ENCODE data around the gene TLX1.

The TLX1 gene

DNA sequence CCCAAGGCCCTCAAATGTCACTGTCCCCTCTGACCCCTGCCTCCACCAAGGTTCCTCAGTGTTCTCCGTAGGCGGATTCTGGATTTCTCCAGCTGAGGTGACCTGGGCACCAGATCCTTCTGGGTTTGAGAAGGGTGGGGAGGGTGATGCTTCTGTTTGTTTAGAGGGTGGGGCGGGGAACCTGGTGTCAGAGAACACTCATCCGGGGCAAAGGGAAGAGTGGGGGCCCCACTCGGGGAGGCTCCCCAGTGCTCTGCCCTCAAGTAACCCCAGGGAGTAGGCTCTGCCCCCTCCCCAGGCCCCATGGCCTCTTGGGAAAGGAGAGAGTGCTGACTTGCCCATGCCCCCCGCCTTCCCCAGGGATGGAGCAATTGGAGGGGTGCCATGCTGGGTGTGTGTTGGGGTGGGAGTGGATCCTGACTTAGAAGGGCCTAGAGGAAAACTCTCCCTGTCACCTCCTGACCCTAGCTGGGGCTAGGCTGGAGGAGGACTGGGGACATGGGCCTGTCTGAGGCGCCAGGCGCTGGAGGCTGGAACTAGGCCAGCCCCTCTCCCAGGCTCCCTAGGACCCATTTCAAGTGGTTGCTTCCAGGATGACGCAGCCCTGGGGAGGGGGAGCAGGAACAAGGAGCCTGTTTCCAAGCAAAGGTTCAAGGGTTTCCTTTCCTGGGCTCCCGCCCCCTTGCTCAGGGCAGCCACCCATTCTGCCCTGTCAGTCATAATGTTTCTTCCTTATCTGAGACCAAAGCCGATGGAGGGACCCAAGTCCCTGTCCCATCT lies 41.4 kb upstream of the TLX1 start:
- H3K9ac ChIP-seq: no peak overlapping the region
- H3K27ac ChIP-seq: no peak overlapping the region
- H3K79me2 ChIP-seq: no peaks in the 10 kb centered on the region
- TF ChIP-seq CTCF (IDR thresholded peaks at IDR 0.05): no peak
- H3K4me3 ChIP-seq (ENCODE audit: low read depth, low read length): no peak overlapping the region
- no peaks in the 10 kb centered on the region for H3K9me3 ChIP-seq (ENCODE audit: control insufficient read depth, low read length)
- H3K4me1 ChIP-seq: no peaks in the 10 kb centered on the region
- H3K4me2 ChIP-seq (ENCODE audit: low read length): no peak overlapping the region
- H3K27me3 ChIP-seq (ENCODE audit: control insufficient read depth, insufficient read depth, low read length): no peaks in the 10 kb centered on the region
- H3K36me3 ChIP-seq (ENCODE audit: control insufficient read depth, insufficient read depth, low read length): no peaks in the 10 kb centered on the region
- H2AFZ ChIP-seq: no peak overlapping the region

DNA sequence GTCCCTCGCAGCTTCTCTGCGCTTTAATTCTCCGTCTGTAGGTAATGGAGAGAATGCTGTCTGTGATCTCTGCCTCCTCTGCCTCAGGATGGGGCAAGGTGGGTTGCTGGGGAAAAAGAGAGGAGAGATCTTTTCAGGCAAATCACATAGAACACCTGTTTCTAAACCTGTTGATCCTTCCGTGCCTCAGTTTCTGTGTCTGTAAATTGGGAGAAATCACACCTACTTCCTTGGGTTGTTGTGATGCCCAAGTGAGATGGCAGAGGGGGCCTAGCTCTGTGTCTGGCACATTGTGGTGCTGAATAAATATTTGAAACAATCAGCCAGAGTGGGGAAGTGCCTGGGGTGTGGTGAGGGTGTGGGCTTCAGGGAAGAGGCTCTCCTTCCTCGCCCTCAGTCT lies 40.5 kb upstream of the TLX1 start:
- H3K9ac ChIP-seq: no peak overlapping the region
- H2AFZ ChIP-seq: no peak overlapping the region
- H3K27ac ChIP-seq: no peak overlapping the region
- no peaks in the 10 kb centered on the region for H3K79me2 ChIP-seq
- no peak overlapping the region for H3K4me2 ChIP-seq (ENCODE audit: low read length)
- H3K4me1 ChIP-seq: no peaks in the 10 kb centered on the region
- TF ChIP-seq CTCF (IDR thresholded peaks at IDR 0.05): no peak
- no peaks in the 10 kb centered on the region for H3K9me3 ChIP-seq (ENCODE audit: control insufficient read depth, low read length)
- no peaks in the 10 kb centered on the region for H3K36me3 ChIP-seq (ENCODE audit: control insufficient read depth, insufficient read depth, low read length)
- H3K27me3 ChIP-seq (ENCODE audit: control insufficient read depth, insufficient read depth, low read length): no peaks in the 10 kb centered on the region
- H3K4me3 ChIP-seq (ENCODE audit: low read depth, low read length): no peak overlapping the region

GRCh38 chr10:101091546-101092290 lies 39.4 kb upstream of the TLX1 start:
- Histone ChIP-seq H3K4me2 (ENCODE audit: low read length) (no peak overlapping the region), H3K4me3 (ENCODE audit: low read depth, low read length) (no peak overlapping the region), H3K79me2 (no peaks in the 10 kb centered on the region), H3K27me3 (ENCODE audit: control insufficient read depth, insufficient read depth, low read length) (no peaks in the 10 kb centered on the region), H3K4me1 (no peaks in the 10 kb centered on the region), H3K36me3 (ENCODE audit: control insufficient read depth, insufficient read depth, low read length) (no peaks in the 10 kb centered on the region), H3K9me3 (ENCODE audit: control insufficient read depth, low read length) (no peaks in the 10 kb centered on the region), H3K27ac (no peak overlapping the region), H3K9ac (no peak overlapping the region), H2AFZ (no peak overlapping the region)
- no peak for TF ChIP-seq CTCF (IDR thresholded peaks at IDR 0.05)

GRCh38 chr10:101092881-101093354 lies 38.2 kb upstream of the TLX1 start:
- Histone ChIP-seq H3K9me3 (ENCODE audit: control insufficient read depth, low read length) (no peaks in the 10 kb centered on the region), H3K4me3 (ENCODE audit: low read depth, low read length) (no peak overlapping the region), H2AFZ (no peak overlapping the region), H3K27me3 (ENCODE audit: control insufficient read depth, insufficient read depth, low read length) (no peaks in the 10 kb centered on the region), H3K9ac (no peak overlapping the region), H3K36me3 (ENCODE audit: control insufficient read depth, insufficient read depth, low read length) (no peaks in the 10 kb centered on the region), H3K4me1 (no peaks in the 10 kb centered on the region), H3K79me2 (no peaks in the 10 kb centered on the region), H3K27ac (no peak overlapping the region), H3K4me2 (ENCODE audit: low read length) (no peak overlapping the region)
- no peak for TF ChIP-seq CTCF (IDR thresholded peaks at IDR 0.05)

Data from parathyroid adenoma (tissue), 2 donors.